COLO668 (cell line): ENCODE data around the gene LUC7L3.
"Not testable (repeated sequence)": the region's sequence is repeated elsewhere in the genome, so short reads cannot be mapped to it uniquely, and the experiment has no call there.

ENCODE experiments used
- DNase-seq: peaks from one replicate; lab custom pipeline; 2025; ENCODE audit not compliant: unreplicated experiment; lab: John Stamatoyannopoulos, UW

Gene LUC7L3

DNA sequence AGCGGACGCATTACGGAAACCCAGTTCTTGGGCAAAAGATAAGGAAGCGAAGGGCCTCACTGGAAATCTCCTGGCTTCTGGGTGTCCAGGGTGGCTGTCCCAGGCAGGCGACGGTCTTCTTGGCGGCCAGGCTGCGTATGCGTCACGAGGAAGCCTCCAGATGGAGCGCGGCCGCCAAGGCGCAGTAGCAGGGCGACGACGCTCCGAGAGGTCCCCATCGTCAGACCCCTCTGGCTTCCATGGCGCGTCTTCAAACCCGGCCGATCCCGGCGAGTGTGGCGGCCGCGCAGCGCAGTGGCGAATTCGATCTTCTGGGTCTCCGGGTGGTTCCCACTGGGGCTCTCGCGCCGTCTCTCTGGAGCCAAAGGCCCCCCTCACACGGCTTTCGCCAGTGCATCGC lies 61.8 kb downstream of the LUC7L3 start:
- DNase-seq: no peak

- peak; percentile 62 for DNase-seq
Measured at GRCh38 chr17:50783193-50783660, 63.8 kb downstream of the LUC7L3 start.

- DNase-seq: no peak
Measured at GRCh38 chr17:50783905-50784304, 64.5 kb downstream of the LUC7L3 start.

- DNase-seq: no peak
Measured at GRCh38 chr17:50785126-50785525, 65.7 kb downstream of the LUC7L3 start.

DNA sequence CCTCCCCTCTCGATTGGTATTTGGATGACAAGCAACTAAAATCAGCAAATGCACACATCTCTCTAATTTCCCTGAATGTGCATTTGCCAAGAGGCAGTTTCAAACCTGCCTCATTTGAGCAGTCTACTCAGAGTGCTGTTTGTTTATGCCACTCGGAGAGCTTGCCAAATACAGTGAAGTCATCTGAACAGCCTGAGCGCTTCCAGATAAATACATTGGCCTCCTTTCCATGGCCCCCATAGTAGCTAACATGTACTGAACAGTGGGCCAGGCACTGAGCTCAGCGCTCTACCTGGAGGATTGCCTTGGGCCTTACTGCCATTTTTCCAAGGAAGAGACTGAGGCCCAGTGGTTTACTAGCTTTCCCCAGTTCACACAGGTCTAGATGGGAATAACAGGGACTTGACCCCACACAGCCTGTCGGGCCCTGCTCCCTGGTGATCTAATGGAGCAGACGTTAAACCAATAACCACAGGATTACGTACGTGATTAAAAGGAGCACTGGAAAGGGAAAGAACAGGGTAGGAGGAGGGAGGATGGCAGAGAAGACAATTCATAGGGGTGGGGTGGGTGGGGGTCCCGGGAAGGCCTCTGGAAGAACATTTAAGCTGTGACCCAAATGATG lies 66.7 kb downstream of the LUC7L3 start:
- DNase-seq: no peak

GRCh38 chr17:50787106-50787505 lies 67.7 kb downstream of the LUC7L3 start:
- no peak for DNase-seq

- DNase-seq: no peak
Measured at GRCh38 chr17:50790618-50791017, 71.2 kb downstream of the LUC7L3 start.

DNA sequence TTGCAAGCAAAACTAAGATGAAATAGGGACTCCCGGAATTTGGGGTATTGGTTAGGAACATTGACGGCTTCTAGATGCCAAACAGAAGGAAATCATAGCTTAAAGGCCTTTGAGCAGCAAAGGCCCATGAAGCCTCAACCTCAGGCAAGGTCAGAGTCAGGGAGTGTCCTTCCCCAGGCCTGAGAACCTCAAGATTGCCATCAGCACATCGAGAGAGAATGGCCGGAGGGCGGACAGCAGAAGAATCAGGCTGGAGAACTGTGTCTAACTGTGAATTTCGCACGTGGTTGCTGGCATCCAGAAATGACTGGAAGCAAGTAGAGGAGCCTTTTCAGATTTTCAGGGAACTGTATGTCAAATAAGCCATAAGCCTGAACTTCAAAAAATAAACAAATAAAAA lies 72.7 kb downstream of the LUC7L3 start:
- DNase-seq: no peak

DNA sequence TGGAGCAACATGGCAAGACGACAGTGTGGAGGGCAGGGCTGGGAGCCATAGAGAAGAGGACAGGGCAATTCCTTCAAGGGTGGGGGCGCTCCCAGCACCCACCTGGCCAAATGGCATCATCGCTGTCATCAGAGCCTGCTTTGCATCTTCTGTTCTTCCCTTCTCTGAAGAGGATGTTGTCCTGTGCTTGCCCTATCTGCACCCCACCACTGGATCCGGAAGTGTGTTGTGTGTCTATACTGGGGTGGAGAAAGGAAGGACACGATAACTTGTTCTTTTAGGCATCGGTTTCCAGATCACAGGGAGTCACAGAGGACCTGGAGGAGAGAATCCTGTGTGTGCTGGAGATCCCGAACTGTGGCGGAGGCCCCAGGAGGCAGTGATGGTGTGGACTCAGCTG lies 73.6 kb downstream of the LUC7L3 start:
- no peak for DNase-seq

DNA sequence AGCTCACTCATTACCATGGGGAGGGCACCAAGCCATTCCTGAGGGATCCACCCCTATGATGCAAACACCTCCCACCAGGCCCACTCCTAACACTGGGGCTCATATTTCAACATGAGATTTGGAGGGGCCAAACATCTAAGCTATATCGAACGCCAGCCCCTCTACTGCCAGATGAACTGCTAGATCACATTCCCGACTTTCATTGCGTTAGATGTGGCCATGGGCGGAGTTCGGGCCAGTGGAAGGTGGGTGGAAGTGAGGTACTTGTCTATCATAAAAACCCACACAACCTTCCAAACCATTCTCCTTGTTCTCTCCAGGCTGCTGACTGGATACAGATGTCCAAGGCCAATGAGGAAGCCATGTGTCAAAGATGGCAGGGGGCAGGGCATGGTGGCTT lies 75.0 kb downstream of the LUC7L3 start:
- DNase-seq: no peak

- no peak for DNase-seq
Measured at GRCh38 chr17:50797135-50797810, 77.9 kb downstream of the LUC7L3 start.

DNA sequence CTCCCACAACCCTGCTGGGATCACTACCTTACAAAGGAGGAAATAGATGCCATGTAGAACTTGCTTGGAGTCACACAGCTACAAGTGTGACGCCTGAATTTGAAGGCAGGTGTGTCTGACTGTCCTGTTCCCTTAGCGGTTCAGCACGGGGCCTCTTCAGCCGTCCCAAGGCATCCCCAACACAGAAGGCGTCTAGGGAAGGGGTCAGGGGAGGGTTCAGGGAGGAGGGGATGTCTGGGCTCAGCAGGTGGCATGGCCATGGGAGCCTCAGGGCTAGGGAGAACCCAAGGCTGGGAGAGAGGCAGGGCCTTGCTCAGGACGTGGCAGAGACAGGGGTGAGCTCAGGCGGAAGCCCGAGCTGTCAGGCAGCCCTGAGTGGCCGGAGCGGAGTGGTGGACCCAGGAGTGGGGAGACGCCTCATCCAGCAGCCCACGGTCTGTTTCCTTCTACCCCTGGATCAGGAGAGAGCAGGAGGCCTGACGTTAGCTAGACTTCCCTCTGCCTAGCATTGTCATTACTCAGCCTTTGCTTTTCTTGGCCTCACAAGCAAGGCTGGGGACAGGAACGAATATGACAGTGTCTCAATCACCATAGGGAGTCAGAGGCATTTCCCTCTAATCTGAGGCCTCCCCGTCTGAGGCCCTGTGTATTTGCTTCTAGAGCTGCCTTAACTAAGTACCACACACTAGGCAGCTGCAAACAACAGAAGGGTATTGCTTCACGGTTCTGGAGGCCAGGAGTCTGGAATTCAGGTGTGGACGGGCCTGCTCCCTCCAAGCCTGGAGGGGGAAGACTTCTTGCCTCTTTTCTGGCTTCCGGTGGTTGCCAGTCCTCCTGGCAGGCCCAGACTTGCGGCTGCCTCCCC lies 79.3 kb downstream of the LUC7L3 start:
- no peak for DNase-seq

DNA sequence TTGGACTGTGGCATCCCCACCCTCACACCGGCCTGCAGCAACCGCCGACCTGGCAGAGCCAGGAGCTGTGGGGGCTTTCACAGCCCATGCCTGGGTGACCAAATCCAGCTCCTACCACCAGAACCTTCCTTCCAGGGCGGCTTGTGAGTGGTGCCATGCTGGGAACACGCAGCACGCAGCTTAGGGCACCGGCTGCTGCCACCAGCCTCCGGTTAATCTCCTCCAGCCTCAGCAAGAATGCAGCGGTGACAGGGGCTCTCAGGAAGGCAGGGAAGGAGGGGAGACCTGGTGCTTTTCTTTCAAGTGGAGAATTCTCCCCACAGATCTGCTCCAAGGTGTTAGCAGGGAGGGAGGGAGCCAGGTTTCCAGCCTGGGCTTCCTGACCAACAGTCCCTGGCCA lies 80.2 kb downstream of the LUC7L3 start:
- no peak for DNase-seq

- DNase-seq: no peak
Measured at GRCh38 chr17:50800196-50800700, 80.8 kb downstream of the LUC7L3 start.

GRCh38 chr17:50802609-50803571 lies 83.5 kb downstream of the LUC7L3 start:
- no peak for DNase-seq

DNA sequence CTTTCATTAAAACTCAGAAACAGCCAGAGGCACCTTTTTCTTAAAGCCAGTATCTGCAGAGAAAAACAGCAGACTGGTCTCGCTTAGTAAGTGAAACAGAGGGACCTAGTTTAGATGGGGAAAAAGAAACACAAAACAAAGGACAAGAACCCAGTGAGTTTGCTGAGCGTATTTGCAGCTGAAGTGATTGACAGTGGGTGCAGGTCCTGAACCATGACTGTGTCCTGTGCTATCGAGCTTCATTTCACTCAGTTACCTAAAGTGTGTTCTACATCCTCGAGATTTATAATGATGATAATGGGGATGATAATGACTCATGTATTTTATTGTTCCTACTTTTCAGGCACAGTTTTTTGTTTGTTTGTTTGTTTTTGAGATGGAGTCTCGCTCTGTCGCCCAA lies 84.3 kb downstream of the LUC7L3 start:
- no peak for DNase-seq

GRCh38 chr17:50804749-50805475 lies 85.5 kb downstream of the LUC7L3 start:
- DNase-seq: not testable (repeated sequence)

GRCh38 chr17:50805486-50805885 lies 86.1 kb downstream of the LUC7L3 start:
- no peak for DNase-seq
